ENCODE results near the gene SON. TPM values are rescaled to one million over a fixed set of nuclear protein-coding genes. Genes with fewer than 3 reads are reported as not detected.
"Not testable (repeated sequence)": the region's sequence is repeated elsewhere in the genome, so short reads cannot be mapped to it uniquely, and the experiment has no call there.

Gene SON
- total RNA-seq, 4 donors from 2014 or later: 219 to 258 (median 244) TPM

GRCh38 chr21:33505833-33506232 is 37.0 kb upstream of the SON start:
- TF ChIP-seq POLR2AphosphoS5 (IDR thresholded peaks at IDR 0.05) (no peak), CTCF (IDR thresholded peaks at IDR 0.05) (no peak), EP300 (IDR thresholded peaks at IDR 0.05) (no peak), POLR2A (IDR thresholded peaks at IDR 0.05; ENCODE audit: low read depth) (no peak)
- intact Hi-C loops (cut with DNase I): no loop called here
- no peak overlapping the region for H3K4me3 ChIP-seq
- no peaks in the 10 kb centered on the region for H3K27me3 ChIP-seq
- H3K27ac ChIP-seq (replicated peaks in 1 of 4): no peak overlapping the region
- H3K36me3 ChIP-seq: peaks cover 16 to 70% (median 41%) of the 10 kb centered on the region in 4 donors
- no peaks in the 10 kb centered on the region for H3K4me1 ChIP-seq
- DNase-seq (ENCODE audit: extremely low spot score): no peak
- no peaks in the 10 kb centered on the region for H3K9me3 ChIP-seq
- 94% methylated on average over 8 of the region's 8 CpGs for WGBS

- DNase-seq (ENCODE audit: extremely low spot score): not testable (repeated sequence)
These were observed 35.8 kb upstream of the SON start for GRCh38 chr21:33507003-33507402.

GRCh38 chr21:33510826-33511225 is 32.0 kb upstream of the SON start:
- intact Hi-C loops (cut with DNase I): no loop called here
- Histone ChIP-seq H3K36me3 (peaks cover 20 to 90% (median 61%) of the 10 kb centered on the region in 4 donors), H3K9me3 (no peaks in the 10 kb centered on the region), H3K4me1 (peaks cover 0 to 9% (median 0%) of the 10 kb centered on the region in 4 donors), H3K27ac (replicated peaks in 1 of 4) (no peak overlapping the region), H3K27me3 (no peaks in the 10 kb centered on the region), H3K4me3 (no peak overlapping the region)
- TF ChIP-seq EP300 (IDR thresholded peaks at IDR 0.05) (no peak), POLR2A (IDR thresholded peaks at IDR 0.05; ENCODE audit: low read depth) (no peak), CTCF (IDR thresholded peaks at IDR 0.05) (no peak), POLR2AphosphoS5 (IDR thresholded peaks at IDR 0.05) (no peak)
- no peak for DNase-seq (ENCODE audit: extremely low spot score)
- 92% methylated on average over 8 of the region's 8 CpGs for WGBS

More at GRCh38 chr21:33507003-33507402, 35.8 kb upstream of the SON start:
- H3K27me3 ChIP-seq; intact Hi-C loops (cut with DNase I); H3K4me3 ChIP-seq; H3K27ac ChIP-seq (replicated peaks in 1 of 4); H3K9me3 ChIP-seq; H3K4me1 ChIP-seq: not testable (repeated sequence)
- peaks cover 20 to 82% (median 47%) of the 10 kb centered on the region in 4 donors for H3K36me3 ChIP-seq
- 94% methylated on average over 1 of the region's 1 CpG for WGBS

GRCh38 chr21:33511639-33512038 is 31.2 kb upstream of the SON start:
- no peaks in the 10 kb centered on the region for H3K9me3 ChIP-seq
- intact Hi-C loops (cut with DNase I): no loop called here
- WGBS: 99% methylated on average over 4 of the region's 4 CpGs
- H3K4me3 ChIP-seq: no peak overlapping the region
- no peak for DNase-seq (ENCODE audit: extremely low spot score)
- no peaks in the 10 kb centered on the region for H3K27me3 ChIP-seq
- TF ChIP-seq CTCF (IDR thresholded peaks at IDR 0.05) (no peak), POLR2A (IDR thresholded peaks at IDR 0.05; ENCODE audit: low read depth) (no peak), POLR2AphosphoS5 (IDR thresholded peaks at IDR 0.05) (no peak), EP300 (IDR thresholded peaks at IDR 0.05) (no peak)
- no peak overlapping the region for H3K27ac ChIP-seq (replicated peaks in 1 of 4)
- H3K36me3 ChIP-seq: peaks cover 21 to 93% (median 67%) of the 10 kb centered on the region in 4 donors
- peaks cover 0 to 9% (median 0%) of the 10 kb centered on the region in 4 donors for H3K4me1 ChIP-seq

GRCh38 chr21:33512481-33512880 is 30.4 kb upstream of the SON start:
- H3K27ac ChIP-seq (replicated peaks in 1 of 4): no peak overlapping the region
- 96% methylated on average over 3 of the region's 3 CpGs for WGBS
- TF ChIP-seq EP300 (IDR thresholded peaks at IDR 0.05) (no peak), POLR2AphosphoS5 (IDR thresholded peaks at IDR 0.05) (no peak), CTCF (IDR thresholded peaks at IDR 0.05) (no peak), POLR2A (IDR thresholded peaks at IDR 0.05; ENCODE audit: low read depth) (no peak)
- intact Hi-C loops (cut with DNase I): no loop called here
- no peaks in the 10 kb centered on the region for H3K27me3 ChIP-seq
- no peak overlapping the region for H3K4me3 ChIP-seq
- no peaks in the 10 kb centered on the region for H3K9me3 ChIP-seq
- H3K4me1 ChIP-seq: peaks cover 0 to 9% (median 0%) of the 10 kb centered on the region in 4 donors
- no peak for DNase-seq (ENCODE audit: extremely low spot score)
- H3K36me3 ChIP-seq: peaks cover 28 to 95% (median 76%) of the 10 kb centered on the region in 4 donors

All from esophagus muscularis mucosa (tissue), 4 donors.